PC-3 (cell line): Measurements from ENCODE around the gene IL16. TPM values are rescaled to one million over a fixed set of nuclear protein-coding genes. Genes with fewer than 3 reads are reported as not detected.

Experiments used
- ATAC-seq: fragments of 200-7000 bp; cut with Tn5 transposase; 2 replicates; pipeline ENCODE4 v1.9.1; 2020; ENCODE audit warnings: mild to moderate bottlenecking, moderate library complexity
- BruUV-seq: library from RNA; stranded (reverse); fragments of 400-500 nt; replicated peaks from 2 replicates; lab custom pipeline; 2021; lab: Mats Ljungman, UMichigan
- CTCF ChIA-PET: fragments of 300-600 bp; sonication (Branson Sonifier 250); formaldehyde crosslinking; loops from one replicate; lab custom pipeline; 2022; ENCODE audit warnings: antibody characterized with exemption; lab: Charles Lee
- POLR2A ChIA-PET: fragments of 300-600 bp; sonication (Branson Sonifier 250); formaldehyde crosslinking; loops from one replicate; lab custom pipeline; 2022; ENCODE audit warnings: antibody characterized with exemption; ENCODE audit not compliant: unreplicated experiment; lab: Charles Lee
- DNase-seq: peaks from one replicate; pipeline ENCODE4 v3.0.0-alpha.2; 2015
- H2AFZ ChIP-seq: fragments of 300-600 bp; sonication (generic); 2 replicates; pipeline ENCODE4 v1.6.0; 2016; ENCODE audit warnings: antibody characterized with exemption, low read length
- H3F3A ChIP-seq: fragments of 300-600 bp; sonication (generic); one replicate; pipeline ENCODE4 v1.6.0; 2017; ENCODE audit warnings: antibody characterized with exemption, low read length, control low read depth, mild to moderate bottlenecking; ENCODE audit not compliant: unreplicated experiment
- H3K27ac ChIP-seq: fragments of 300-600 bp; sonication (generic); 2 replicates; pipeline ENCODE4 v1.5.1; 2016; ENCODE audit warnings: mild to moderate bottlenecking, low read length
- H3K27me3 ChIP-seq: fragments of 300-600 bp; sonication (generic); 2 replicates; pipeline ENCODE4 v1.6.1; 2016; ENCODE audit warnings: low read length, mixed read lengths
- H3K36me3 ChIP-seq: fragments of 300-600 bp; sonication (generic); 2 replicates; pipeline ENCODE4 v1.6.1; 2016; ENCODE audit warnings: low read depth, mixed run types, low read length, mixed read lengths
- H3K4me1 ChIP-seq: fragments of 300-600 bp; sonication (generic); 2 replicates; pipeline ENCODE4 v1.5.1; 2016; ENCODE audit warnings: low read length; ENCODE audit not compliant: insufficient read depth
- H3K4me2 ChIP-seq: fragments of 300-600 bp; sonication (generic); 2 replicates; pipeline ENCODE4 v1.6.0; 2016; ENCODE audit warnings: low read length
- H3K4me3 ChIP-seq: fragments of 300-600 bp; sonication (generic); 2 replicates; pipeline ENCODE4 v1.5.1; 2016; ENCODE audit warnings: mild to moderate bottlenecking, low read length, mixed read lengths
- H3K79me2 ChIP-seq: fragments of 300-600 bp; sonication (generic); 2 replicates; pipeline ENCODE4 v1.6.1; 2017; ENCODE audit warnings: low read length, mixed read lengths
- H3K9ac ChIP-seq: fragments of 300-600 bp; sonication (generic); 2 replicates; pipeline ENCODE4 v1.6.0; 2016; ENCODE audit warnings: mild to moderate bottlenecking, low read length
- H3K9me2 ChIP-seq: fragments of 300-600 bp; sonication (generic); replicated peaks from 2 replicates; pipeline ENCODE4 v1.6.1; 2016; ENCODE audit warnings: mixed run types, low read length, mixed read lengths
- H3K9me3 ChIP-seq: fragments of 300-600 bp; sonication (generic); 2 replicates; pipeline ENCODE4 v1.6.1; 2016; ENCODE audit warnings: low read length, mixed read lengths
- H4K20me1 ChIP-seq: fragments of 300-600 bp; sonication (generic); 2 replicates; pipeline ENCODE4 v1.6.1; 2016; ENCODE audit warnings: low read length, mixed read lengths
- EZH2 ChIP-seq: fragments of 300-600 bp; sonication (generic); IDR thresholded peaks from one replicate; pipeline ENCODE4 v1.6.1; 2017; ENCODE audit warnings: antibody characterized with exemption, mild to moderate bottlenecking, low read length; ENCODE audit not compliant: unreplicated experiment
- EZH2phosphoT487 ChIP-seq: fragments of 300-600 bp; sonication (generic); IDR thresholded peaks from 2 replicates; pipeline ENCODE4 v1.6.1; 2018; ENCODE audit warnings: mild to moderate bottlenecking, antibody characterized with exemption, low read length, borderline replicate concordance
- intact Hi-C: fragments of 100-400 bp; cut with micrococcal nuclease; formaldehyde crosslinking; loops from 2 replicates; pipeline ENCODE4 v1.9.0; 2023
- total RNA-seq: library from RNA; depleted of rRNA; stranded (reverse); fragments of >200 nt; gene quantifications from 2 replicates; pipeline ENCODE4 v1.2.3, GENCODE V29; 2014
- TF ChIP-seq, protein P1 (sequence below): fragments of 300-600 bp; sonication (generic); conservative IDR thresholded peaks from 2 replicates; pipeline ENCODE4 v1.5.1; 2017; ENCODE audit warnings: antibody characterized with exemption, low read depth, mild to moderate bottlenecking, low read length

The IL16 gene
- total RNA-seq, 1 experiment from 2014 or later, result 0.04 TPM

DNA sequence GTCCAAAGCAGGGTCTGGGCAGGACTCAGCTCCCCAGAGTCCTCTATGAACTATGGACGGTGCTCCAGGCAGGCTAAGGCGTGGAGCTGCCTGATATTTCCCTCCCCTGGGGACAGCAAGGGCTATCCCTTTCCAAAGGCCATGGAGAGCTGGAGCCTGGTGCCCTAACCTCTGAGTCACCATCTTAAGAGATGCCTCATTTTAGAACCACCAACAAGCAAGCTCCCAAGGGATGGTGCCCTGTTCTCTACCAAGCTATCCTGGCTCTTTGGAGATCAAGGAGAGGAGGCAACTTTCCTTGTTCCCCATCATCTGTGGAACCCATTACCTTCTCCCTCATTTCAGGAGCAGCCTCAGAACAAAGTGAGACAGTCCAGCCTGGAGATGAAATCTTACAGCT is 111.6 kb downstream of the IL16 start:
- intact Hi-C loops, result no loop called here
- POLR2A ChIA-PET, result interaction anchor here (0.6 kb wide), 1 partner anchor 40 kb away, joined by 3 read pairs; no protein-coding TSS in a partner anchor
- Histone ChIP-seq H3K9ac (no peak overlapping the region), H4K20me1 (no peaks in the 10 kb centered on the region), H3K27ac (no peak overlapping the region), H3K4me3 (no peak overlapping the region), H3K9me2 (no peaks in the 10 kb centered on the region), H3K36me3 (no peaks in the 10 kb centered on the region), H3K9me3 (no peaks in the 10 kb centered on the region), H3K4me1 (peaks cover 9% of the 10 kb centered on the region), H3K4me2 (no peak overlapping the region), H3K27me3 (no peaks in the 10 kb centered on the region), H3F3A (no peaks in the 10 kb centered on the region), H3K79me2 (no peaks in the 10 kb centered on the region), H2AFZ (no peak overlapping the region)
- BruUV-seq, result no TSS peak
- TF ChIP-seq EZH2phosphoT487, result no peak
- TF ChIP-seq EZH2, result no peak
- TF ChIP-seq, protein P1, sequence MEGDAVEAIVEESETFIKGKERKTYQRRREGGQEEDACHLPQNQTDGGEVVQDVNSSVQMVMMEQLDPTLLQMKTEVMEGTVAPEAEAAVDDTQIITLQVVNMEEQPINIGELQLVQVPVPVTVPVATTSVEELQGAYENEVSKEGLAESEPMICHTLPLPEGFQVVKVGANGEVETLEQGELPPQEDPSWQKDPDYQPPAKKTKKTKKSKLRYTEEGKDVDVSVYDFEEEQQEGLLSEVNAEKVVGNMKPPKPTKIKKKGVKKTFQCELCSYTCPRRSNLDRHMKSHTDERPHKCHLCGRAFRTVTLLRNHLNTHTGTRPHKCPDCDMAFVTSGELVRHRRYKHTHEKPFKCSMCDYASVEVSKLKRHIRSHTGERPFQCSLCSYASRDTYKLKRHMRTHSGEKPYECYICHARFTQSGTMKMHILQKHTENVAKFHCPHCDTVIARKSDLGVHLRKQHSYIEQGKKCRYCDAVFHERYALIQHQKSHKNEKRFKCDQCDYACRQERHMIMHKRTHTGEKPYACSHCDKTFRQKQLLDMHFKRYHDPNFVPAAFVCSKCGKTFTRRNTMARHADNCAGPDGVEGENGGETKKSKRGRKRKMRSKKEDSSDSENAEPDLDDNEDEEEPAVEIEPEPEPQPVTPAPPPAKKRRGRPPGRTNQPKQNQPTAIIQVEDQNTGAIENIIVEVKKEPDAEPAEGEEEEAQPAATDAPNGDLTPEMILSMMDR, result no peak
- ATAC-seq (no peak), DNase-seq (no peak)
- CTCF ChIA-PET, result no interaction called here

DNA sequence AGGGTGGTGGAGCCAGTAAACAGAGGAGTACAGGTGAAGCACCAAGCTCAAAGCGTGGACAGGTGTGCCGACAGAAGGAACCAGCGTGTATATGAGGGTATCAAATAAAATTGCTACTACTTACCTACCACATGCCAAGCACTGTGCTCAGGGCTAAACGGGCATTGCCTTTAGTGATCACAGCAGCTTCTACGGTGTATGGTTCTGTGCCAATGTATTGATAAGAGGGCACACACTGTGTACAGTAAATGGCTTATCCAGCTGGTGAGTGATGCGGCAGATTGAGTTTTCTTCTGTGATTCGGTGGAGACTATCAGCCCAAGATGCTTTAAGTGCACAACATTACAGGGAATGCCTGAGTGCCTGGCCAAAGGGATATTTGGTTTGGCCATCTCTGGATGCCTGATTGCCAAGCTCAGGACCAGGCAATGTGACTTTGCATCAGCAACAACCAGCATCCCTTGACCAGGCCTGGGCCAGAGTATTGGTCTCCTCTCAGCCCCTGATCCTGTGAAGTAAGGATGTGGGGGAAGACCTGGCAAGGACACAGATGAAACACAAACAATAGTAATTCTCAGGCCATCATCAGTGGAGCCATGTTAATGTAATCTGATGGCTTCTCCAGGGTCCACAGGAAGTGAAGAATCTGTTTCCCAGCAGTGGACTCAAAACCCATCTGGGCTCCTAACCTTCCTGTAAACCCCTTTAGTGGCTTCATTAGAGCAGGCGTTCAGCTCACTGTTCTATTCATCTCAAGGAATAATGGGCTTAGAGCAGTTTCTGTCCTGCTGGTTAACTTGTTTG is 113.2 kb downstream of the IL16 start:
- no peaks in the 10 kb centered on the region for H3K9me3 ChIP-seq
- no peak overlapping the region for H2AFZ ChIP-seq
- H3K27ac ChIP-seq, result no peak overlapping the region
- BruUV-seq, result no TSS peak
- no peaks in the 10 kb centered on the region for H4K20me1 ChIP-seq
- CTCF ChIA-PET, result no interaction called here
- H3K36me3 ChIP-seq, result no peaks in the 10 kb centered on the region
- POLR2A ChIA-PET, result no interaction called here
- H3K9me2 ChIP-seq, result no peaks in the 10 kb centered on the region
- H3K4me1 ChIP-seq, result peaks cover 15% of the 10 kb centered on the region
- H3K27me3 ChIP-seq, result no peaks in the 10 kb centered on the region
- DNase-seq, result no peak
- no peaks in the 10 kb centered on the region for H3F3A ChIP-seq
- no peaks in the 10 kb centered on the region for H3K79me2 ChIP-seq
- H3K9ac ChIP-seq, result no peak overlapping the region
- intact Hi-C loops, result no loop called here
- TF ChIP-seq, protein P1, result no peak
- no peak for TF ChIP-seq EZH2phosphoT487
- no peak for TF ChIP-seq EZH2
- no peak for ATAC-seq
- H3K4me3 ChIP-seq, result no peak overlapping the region
- no peak overlapping the region for H3K4me2 ChIP-seq

DNA sequence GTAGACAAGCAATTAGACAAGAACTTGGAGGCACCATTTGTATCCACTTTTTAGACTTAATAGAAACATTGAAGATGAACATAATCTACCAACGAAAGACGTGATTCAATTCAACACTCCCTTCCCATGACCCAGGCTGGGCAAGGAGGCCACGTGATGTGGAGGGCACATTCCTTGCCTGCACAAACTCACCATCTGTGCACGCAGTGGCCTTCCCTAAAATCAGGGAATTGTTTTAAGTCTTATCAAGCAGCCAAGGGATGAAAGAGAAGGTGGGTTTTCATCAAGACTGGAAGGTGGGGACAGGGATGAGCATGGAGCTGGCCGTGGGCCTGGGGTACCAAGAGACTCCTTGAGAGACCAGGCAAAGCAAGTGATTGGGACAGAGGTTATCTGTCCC is 113.8 kb downstream of the IL16 start:
- H3K4me3 ChIP-seq, result no peak overlapping the region
- H3K9ac ChIP-seq, result no peak overlapping the region
- ChIA-PET CTCF (interaction anchor here (0.6 kb wide), 1 partner anchor 42 kb away, joined by 3 read pairs; no protein-coding TSS in a partner anchor), POLR2A (no interaction called here)
- TF ChIP-seq EZH2, result no peak
- TF ChIP-seq, protein P1, result no peak
- TF ChIP-seq EZH2phosphoT487, result no peak
- H2AFZ ChIP-seq, result no peak overlapping the region
- H3K9me3 ChIP-seq, result no peaks in the 10 kb centered on the region
- H3K79me2 ChIP-seq, result no peaks in the 10 kb centered on the region
- H3K4me1 ChIP-seq, result peaks cover 15% of the 10 kb centered on the region
- no peaks in the 10 kb centered on the region for H3K36me3 ChIP-seq
- H3K4me2 ChIP-seq, result no peak overlapping the region
- ATAC-seq (no peak), DNase-seq (no peak)
- H3K27me3 ChIP-seq, result no peaks in the 10 kb centered on the region
- intact Hi-C loops, result no loop called here
- no peaks in the 10 kb centered on the region for H3K9me2 ChIP-seq
- no peaks in the 10 kb centered on the region for H3F3A ChIP-seq
- H4K20me1 ChIP-seq, result no peaks in the 10 kb centered on the region
- H3K27ac ChIP-seq, result no peak overlapping the region
- BruUV-seq, result no TSS peak
